Tibial artery (tissue), 4 donors: ENCODE results near the gene SLC29A3.

Experiments used
- DNase-seq, 2 donors: peaks; one replicate each; pipeline ENCODE4 v3.0.0-alpha.2; 2019
- H3K27ac ChIP-seq, 2 donors: fragments of 200-600 bp; sonication (generic) in 1 of 2; 1 replicate in 1 of 2; 2 replicates in 1 of 2; pipeline ENCODE4 v1.5.1; 2018 to 2019; ENCODE audit warnings: mild to moderate bottlenecking in 1 of 2
- H3K27me3 ChIP-seq, 2 donors: fragments of 200-600 bp; sonication (generic) in 1 of 2; one replicate each; pipeline versions ENCODE4 v1.5.1 to v1.6.0; 2016 to 2019
- H3K36me3 ChIP-seq, 3 donors: fragments of 200-600 bp; sonication (generic) in 2 of 3; one replicate each; pipeline ENCODE4 v1.5.1; 2016 to 2019; ENCODE audit warnings: mild to moderate bottlenecking in 2 of 3
- H3K4me1 ChIP-seq, 4 donors: fragments of 200-600 bp; sonication (generic) in 2 of 4; 1 replicate in 3 of 4; 2 replicates in 1 of 4; pipeline ENCODE4 v1.5.1; 2016 to 2019
- H3K4me3 ChIP-seq, 2 donors: fragments of 200-600 bp; sonication (generic) in 1 of 2; 1 replicate in 1 of 2; 2 replicates in 1 of 2; pipeline ENCODE4 v1.5.1; 2018 to 2019; ENCODE audit warnings: mild to moderate bottlenecking in 2 of 2
- H3K9me3 ChIP-seq, 3 donors: fragments of 200-600 bp; sonication (generic) in 1 of 3; one replicate each; pipeline ENCODE4 v1.5.1; 2016 to 2019
- intact Hi-C: fragments of 100-400 bp; cut with DNase I; formaldehyde crosslinking; loops from one replicate; pipeline ENCODE4 v1.15.0; 2023; ENCODE audit warnings: low total_unique reads
- TF ChIP-seq, protein P1 (sequence below), 2 experiments: fragments of 200-600 bp in 1 of 2; fragments of 450-650 bp in 1 of 2; IDR thresholded peaks; one replicate each; pipeline ENCODE4 v1.5.1; 2017 to 2019; ENCODE audit warnings: antibody characterized with exemption in 2 of 2, mild to moderate bottlenecking in 1 of 2, moderate library complexity in 1 of 2

SLC29A3 gene

GRCh38 chr10:71367271-71367670 is 48.2 kb downstream of the SLC29A3 start:
- H3K4me3 ChIP-seq, result no peak overlapping the region
- H3K4me1 ChIP-seq, result no peaks in the 10 kb centered on the region
- peaks cover 0 to 11% of the 10 kb centered on the region in 2 donors for H3K27me3 ChIP-seq
- H3K36me3 ChIP-seq, result peaks cover 0 to 13% (median 4%) of the 10 kb centered on the region in 3 donors
- intact Hi-C loops, result no loop called here
- H3K9me3 ChIP-seq, result no peaks in the 10 kb centered on the region
- H3K27ac ChIP-seq, result no peak overlapping the region
- TF ChIP-seq, protein P1, sequence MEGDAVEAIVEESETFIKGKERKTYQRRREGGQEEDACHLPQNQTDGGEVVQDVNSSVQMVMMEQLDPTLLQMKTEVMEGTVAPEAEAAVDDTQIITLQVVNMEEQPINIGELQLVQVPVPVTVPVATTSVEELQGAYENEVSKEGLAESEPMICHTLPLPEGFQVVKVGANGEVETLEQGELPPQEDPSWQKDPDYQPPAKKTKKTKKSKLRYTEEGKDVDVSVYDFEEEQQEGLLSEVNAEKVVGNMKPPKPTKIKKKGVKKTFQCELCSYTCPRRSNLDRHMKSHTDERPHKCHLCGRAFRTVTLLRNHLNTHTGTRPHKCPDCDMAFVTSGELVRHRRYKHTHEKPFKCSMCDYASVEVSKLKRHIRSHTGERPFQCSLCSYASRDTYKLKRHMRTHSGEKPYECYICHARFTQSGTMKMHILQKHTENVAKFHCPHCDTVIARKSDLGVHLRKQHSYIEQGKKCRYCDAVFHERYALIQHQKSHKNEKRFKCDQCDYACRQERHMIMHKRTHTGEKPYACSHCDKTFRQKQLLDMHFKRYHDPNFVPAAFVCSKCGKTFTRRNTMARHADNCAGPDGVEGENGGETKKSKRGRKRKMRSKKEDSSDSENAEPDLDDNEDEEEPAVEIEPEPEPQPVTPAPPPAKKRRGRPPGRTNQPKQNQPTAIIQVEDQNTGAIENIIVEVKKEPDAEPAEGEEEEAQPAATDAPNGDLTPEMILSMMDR (IDR thresholded peaks at IDR 0.05), result no peak
- no peak for DNase-seq

- H3K4me1 ChIP-seq, result no peaks in the 10 kb centered on the region
- peaks cover 0 to 4% (median under 1%) of the 10 kb centered on the region in 3 donors for H3K36me3 ChIP-seq
- no peak for DNase-seq
- intact Hi-C loops, result no loop called here
- H3K27me3 ChIP-seq, result peaks cover 0 to 13% of the 10 kb centered on the region in 2 donors
- H3K9me3 ChIP-seq, result no peaks in the 10 kb centered on the region
- TF ChIP-seq, protein P1 (IDR thresholded peaks at IDR 0.05), result no peak
- no peak overlapping the region for H3K4me3 ChIP-seq
- no peak overlapping the region for H3K27ac ChIP-seq
Observed at GRCh38 chr10:71368176-71368575, 49.1 kb downstream of the SLC29A3 start.

DNA sequence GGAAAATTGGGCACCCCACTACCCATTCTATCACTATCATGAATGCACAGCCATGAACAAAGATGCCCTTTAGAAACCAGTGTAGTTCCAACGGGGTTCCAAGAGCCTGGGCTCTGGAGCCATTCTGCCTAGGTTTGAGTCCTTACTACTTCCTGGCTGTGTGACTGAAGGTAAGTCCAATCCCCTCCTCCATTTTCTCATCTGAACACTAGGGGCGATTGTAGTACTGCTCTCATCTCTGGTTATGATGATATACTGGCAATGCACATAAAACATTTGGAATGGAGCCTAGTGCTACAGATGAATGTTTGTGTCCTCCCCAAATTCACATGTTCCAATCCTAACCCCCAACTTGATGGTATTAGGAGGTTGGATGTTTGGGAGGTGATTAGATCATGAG is 49.6 kb downstream of the SLC29A3 start:
- no peak overlapping the region for H3K4me3 ChIP-seq
- peaks cover 0 to 13% of the 10 kb centered on the region in 2 donors for H3K27me3 ChIP-seq
- DNase-seq, result no peak
- H3K36me3 ChIP-seq, result no peaks in the 10 kb centered on the region
- H3K4me1 ChIP-seq, result no peaks in the 10 kb centered on the region
- TF ChIP-seq, protein P1 (IDR thresholded peaks at IDR 0.05), result no peak
- no peaks in the 10 kb centered on the region for H3K9me3 ChIP-seq
- intact Hi-C loops, result no loop called here
- H3K27ac ChIP-seq, result no peak overlapping the region

DNA sequence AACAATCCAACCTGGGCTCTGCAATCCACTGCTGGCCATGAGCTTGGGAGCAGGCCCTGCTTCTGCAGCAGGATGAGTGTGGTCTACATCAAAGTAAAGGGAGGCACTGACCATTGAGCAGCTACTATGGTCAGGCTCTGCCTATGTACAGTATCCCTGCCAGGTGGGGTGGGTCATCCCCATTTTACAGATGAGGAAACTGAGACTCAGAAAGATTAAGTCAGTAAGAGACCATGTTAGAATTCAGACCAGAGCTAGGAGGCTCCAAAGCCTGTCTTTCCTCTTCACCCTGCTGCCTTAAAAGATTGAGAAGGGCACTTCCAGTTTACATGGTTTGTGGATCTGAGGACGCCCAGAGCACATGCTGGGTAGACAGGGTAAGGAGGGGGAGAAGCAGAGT is 50.5 kb downstream of the SLC29A3 start:
- H3K4me3 ChIP-seq, result no peak overlapping the region
- TF ChIP-seq, protein P1 (IDR thresholded peaks at IDR 0.05), result no peak
- H3K9me3 ChIP-seq, result no peaks in the 10 kb centered on the region
- no peaks in the 10 kb centered on the region for H3K36me3 ChIP-seq
- no peak for DNase-seq
- H3K27me3 ChIP-seq, result peaks cover 0 to 13% of the 10 kb centered on the region in 2 donors
- intact Hi-C loops, result no loop called here
- H3K27ac ChIP-seq, result no peak overlapping the region
- H3K4me1 ChIP-seq, result no peaks in the 10 kb centered on the region

DNA sequence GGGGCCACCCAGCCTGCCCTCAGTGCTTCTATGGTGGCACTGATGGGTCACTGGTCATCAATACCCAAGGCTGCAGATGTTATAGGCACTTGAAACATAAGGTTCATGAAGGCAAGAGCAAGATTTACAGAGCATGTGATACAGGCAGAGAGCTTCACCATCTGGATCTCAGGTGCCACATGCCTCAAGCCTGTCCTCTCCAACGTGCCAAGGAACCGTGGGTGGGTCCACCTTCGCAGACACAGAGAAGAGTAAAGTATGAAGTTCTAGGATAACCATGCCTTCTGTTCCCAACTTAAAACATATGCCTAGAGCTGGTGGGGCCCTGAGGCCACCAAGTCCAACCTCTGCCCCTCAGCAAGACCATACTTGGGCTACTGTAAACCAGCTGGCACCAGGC is 51.0 kb downstream of the SLC29A3 start:
- no peak overlapping the region for H3K27ac ChIP-seq
- no peaks in the 10 kb centered on the region for H3K9me3 ChIP-seq
- H3K36me3 ChIP-seq, result no peaks in the 10 kb centered on the region
- no peaks in the 10 kb centered on the region for H3K4me1 ChIP-seq
- TF ChIP-seq, protein P1 (IDR thresholded peaks at IDR 0.05), result no peak
- no peak for DNase-seq
- intact Hi-C loops, result no loop called here
- H3K27me3 ChIP-seq, result peaks cover 0 to 13% of the 10 kb centered on the region in 2 donors
- no peak overlapping the region for H3K4me3 ChIP-seq

DNA sequence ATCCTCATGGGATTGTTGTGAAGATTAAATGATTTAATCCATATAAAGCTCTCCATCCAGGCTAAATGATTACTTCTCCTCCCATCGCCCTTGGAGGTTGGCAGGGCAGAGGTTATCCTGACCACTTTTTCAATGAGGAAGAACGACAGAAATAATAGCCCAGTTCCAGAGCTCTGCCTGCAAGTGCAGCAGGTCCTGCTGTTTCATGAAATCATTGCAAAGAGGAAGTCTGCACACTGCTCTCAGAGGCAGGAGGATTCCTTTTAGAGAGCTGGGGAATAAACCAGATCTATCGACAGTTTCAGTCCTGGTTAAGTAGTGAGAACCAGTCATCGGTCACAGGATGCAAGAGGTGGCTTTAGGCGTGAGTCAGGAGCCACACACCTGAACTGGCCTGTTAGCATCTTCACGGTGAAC is 52.7 kb downstream of the SLC29A3 start:
- TF ChIP-seq, protein P1 (IDR thresholded peaks at IDR 0.05), result no peak
- intact Hi-C loops, result no loop called here
- Histone ChIP-seq H3K27ac (no peak overlapping the region), H3K36me3 (no peaks in the 10 kb centered on the region), H3K27me3 (peaks cover 0 to 13% of the 10 kb centered on the region in 2 donors), H3K4me1 (peaks cover 0 to 3% (median 2%) of the 10 kb centered on the region in 4 donors), H3K4me3 (no peak overlapping the region), H3K9me3 (no peaks in the 10 kb centered on the region)
- no peak for DNase-seq
